ENCODE measurements around the gene TFF2.

DNA sequence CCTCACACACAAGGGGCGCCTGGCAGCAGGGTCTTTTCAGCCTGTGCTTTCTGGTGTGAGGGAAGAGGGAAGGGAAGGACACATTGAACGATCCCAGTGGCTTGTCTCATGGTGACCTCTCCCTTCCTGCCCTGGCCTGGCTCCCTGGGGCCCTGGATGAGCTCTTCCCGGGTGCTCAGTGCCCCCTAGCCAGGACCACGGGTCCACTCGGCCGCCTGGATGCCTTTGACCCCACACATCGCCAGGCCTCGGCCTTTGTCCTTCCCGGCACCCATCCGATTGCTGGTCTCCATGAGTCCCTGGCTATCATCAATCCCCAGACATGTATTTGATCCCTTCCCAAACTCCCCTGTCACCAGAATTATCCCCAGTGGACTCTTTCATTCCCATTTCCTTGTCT is 29.6 kb downstream of the TFF2 start:
- TF ChIP-seq EZH2 (IDR thresholded peaks at IDR 0.05; ENCODE audit: insufficient read depth, poor library complexity, severe bottlenecking) (no peak), EZH2phosphoT487 (IDR thresholded peaks at IDR 0.05; ENCODE audit: insufficient read depth, low read depth) (no peak)

Measured in GM23248 (cell line).